HG03575 (cell line): Measurements from ENCODE around the gene NADK.

Experiments
- ATAC-seq: cut with Tn5 transposase; IDR thresholded peaks from one replicate; pipeline ENCODE4 v1.9.1; 2021; ENCODE audit not compliant: unreplicated experiment, insufficient number of reproducible peaks, low FRiP score; ENCODE audit errors: extremely low read depth

Gene NADK

GRCh38 chr1:1777950-1778662, at the start of gene NADK:
NADK (minus strand) TSS chr1:1778470; CDS start chr1:1765406, 13,064 bp downstream.
- no peak for ATAC-seq

GRCh38 chr1:1827089-1827848, 49.0 kb upstream of the NADK start:
- no peak for ATAC-seq

- no peak for ATAC-seq
Measured at GRCh38 chr1:1826356-1827088, 48.3 kb upstream of the NADK start.

- no peak for ATAC-seq
Measured at GRCh38 chr1:1825217-1825616, 46.9 kb upstream of the NADK start.

GRCh38 chr1:1819762-1820161, 41.5 kb upstream of the NADK start:
- no peak for ATAC-seq

- no peak for ATAC-seq
Measured at GRCh38 chr1:1817221-1817620, 39.0 kb upstream of the NADK start.

GRCh38 chr1:1815606-1816281, 37.5 kb upstream of the NADK start:
- no peak for ATAC-seq

- ATAC-seq: no peak
Measured at GRCh38 chr1:1809489-1809888, 31.2 kb upstream of the NADK start.

- no peak for ATAC-seq
Measured at GRCh38 chr1:1808206-1808605, 29.9 kb upstream of the NADK start.

GRCh38 chr1:1806890-1807289, 28.6 kb upstream of the NADK start:
- no peak for ATAC-seq

- ATAC-seq: no peak
Measured at GRCh38 chr1:1804301-1804700, 26.0 kb upstream of the NADK start.

- no peak for ATAC-seq
Measured at GRCh38 chr1:1802871-1803270, 24.6 kb upstream of the NADK start.

- no peak for ATAC-seq
Measured at GRCh38 chr1:1799716-1800115, 21.4 kb upstream of the NADK start.

- ATAC-seq: no peak
Measured at GRCh38 chr1:1797731-1798341, 19.6 kb upstream of the NADK start.

GRCh38 chr1:1796466-1796865, 18.2 kb upstream of the NADK start:
- no peak for ATAC-seq

- no peak for ATAC-seq
Measured at GRCh38 chr1:1794999-1795398, 16.7 kb upstream of the NADK start.

GRCh38 chr1:1793481-1794244, 15.4 kb upstream of the NADK start:
- no peak for ATAC-seq

- ATAC-seq: no peak
Measured at GRCh38 chr1:1788646-1789431, 10.6 kb upstream of the NADK start.
